NCI-H146 (cell line): ENCODE results near the gene METTL1.
"Not testable (repeated sequence)": the region's sequence is repeated elsewhere in the genome, so short reads cannot be mapped to it uniquely, and the experiment has no call there.

Source experiments
- DNase-seq: peaks from one replicate; lab custom pipeline; 2025; lab: John Stamatoyannopoulos, UW

The METTL1 gene

DNA sequence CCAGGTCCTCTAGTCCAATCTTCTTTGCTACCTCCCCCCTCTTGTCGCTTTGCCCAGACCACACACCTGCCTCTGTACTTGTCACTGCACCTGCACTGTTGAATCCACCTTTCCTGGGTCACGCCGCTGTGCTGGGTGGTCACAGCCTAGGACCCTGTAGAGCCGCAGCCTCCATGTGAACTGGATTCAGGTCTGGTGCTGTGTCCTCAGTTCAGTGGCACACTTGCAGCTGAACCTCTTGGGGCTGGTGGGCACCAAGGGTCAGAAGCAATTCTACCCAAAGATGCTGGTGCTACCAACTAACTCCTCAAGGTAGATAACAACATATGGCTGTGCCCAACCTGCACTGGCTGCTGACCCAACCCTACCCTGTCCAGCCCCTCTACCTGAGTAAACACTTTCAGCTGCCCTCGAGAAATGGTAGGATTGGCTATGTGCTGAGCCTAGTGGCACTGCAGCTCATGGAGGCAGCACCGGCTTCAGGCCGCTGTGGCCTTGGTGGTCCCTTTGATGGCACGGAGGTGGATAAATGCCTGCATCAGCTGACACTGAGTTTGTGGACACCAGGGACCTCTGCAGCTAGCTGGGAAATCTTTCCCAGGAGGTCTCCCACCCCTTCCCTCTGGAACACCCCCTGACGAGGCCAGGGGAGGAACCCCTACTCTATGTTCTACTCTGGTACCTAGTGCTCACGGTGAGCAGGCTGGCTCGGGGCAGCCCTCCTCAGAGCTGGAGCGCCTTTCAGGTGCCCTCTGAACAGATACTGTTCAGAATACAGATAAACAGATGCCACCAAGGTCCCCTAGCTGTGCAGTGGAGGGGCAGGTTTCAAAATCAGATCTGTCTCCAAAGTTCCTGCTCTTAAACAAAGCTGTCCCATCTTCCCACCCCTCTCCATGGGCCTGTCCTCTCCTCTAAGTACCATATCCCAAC is 47.6 kb downstream of the METTL1 start:
- peak; percentile 17 for DNase-seq

DNA sequence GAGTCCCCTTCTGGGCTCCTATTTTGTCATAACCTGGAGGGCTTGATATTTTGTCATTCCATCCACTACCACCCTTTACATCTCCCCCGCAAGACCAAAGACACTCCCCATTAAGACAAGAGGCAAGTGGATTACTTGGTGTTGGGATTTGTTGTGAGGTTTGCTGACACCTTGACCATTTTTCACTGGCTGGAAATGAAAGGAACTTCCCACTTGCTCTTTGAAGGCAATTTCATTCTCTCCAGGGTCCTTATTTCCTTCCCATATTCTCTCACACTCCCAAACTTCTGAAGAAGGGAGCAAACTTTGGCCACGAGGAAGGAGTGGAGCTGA is 48.3 kb downstream of the METTL1 start:
- DNase-seq, result no peak

DNA sequence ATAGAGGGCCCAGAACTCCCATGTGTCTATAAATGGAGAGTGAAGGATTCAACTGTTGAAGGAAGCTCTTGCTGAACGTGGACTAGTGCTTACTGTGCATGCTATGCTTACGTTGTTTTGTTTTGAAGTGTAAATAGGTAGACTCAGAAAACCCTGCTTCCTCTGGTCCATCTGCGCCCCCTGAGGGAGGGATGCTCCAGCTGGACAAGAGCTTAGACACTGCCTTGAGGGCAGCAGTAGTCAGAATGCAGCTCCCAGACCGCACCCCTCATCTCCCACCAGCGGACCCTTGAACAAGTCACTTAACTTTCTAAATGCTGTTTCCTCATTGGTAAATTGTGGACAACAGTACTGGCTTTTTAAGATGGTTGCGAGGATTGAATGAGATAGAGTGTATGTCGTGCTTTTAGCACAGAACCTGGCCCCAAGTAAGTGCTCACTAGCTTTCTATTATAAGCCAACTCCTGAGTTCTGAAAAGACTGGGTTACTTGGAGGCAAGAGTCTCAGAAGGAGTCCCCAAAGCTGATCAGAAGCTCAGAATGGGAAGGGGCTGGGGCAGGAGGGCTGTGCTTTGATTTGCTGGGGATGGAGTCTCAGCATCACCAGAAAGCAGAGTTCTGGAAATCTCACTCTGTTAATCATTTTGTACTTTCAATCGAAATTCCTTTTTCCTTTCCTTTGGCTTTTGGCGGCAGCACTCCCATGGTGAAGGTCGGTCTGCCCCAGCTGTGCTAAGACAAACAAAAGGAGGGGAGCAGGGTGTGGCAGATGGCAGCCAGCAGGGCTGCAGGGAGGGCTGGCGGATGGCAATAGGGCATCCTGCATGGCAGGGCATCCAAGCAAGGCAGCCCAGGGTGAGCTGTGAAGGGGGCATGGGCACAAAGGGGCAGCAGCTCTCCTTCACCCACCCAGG is 48.9 kb downstream of the METTL1 start:
- DNase-seq, result peak; percentile 45

DNA sequence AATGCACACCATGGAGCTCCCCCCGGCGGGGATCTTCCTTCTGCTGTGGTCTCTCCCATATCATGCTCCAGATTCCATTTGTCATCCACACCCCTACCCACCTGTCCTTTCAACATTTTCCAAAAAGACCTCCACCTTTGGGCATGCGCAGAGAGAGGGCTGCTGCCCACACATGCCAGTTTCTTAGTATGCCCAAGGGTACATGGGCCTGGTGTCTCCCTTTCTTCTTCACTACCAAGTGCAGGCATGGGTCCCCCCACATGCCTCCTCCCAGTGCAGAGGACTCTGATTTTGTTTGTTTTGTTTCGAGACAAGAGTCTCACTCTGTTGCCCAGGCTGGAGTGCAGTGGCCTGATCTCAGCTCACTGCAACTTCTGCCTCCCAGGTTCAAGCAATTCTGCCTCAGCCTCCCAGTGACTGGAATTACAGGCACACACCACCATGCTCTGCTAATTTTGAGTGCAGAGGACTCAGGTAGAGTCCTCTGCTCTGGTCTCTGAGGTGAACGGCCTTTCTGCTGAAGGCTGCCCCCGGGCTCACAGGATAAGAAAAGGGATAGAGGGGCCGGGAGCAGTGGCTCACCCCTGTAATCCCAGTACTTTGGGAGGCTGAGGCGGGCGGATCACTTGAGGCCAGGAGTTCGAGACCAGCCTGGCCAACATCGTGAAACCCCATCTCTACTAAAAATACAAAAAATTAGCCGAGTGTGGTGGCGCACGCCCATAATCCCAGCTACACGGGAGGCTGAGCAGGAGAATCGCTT is 49.9 kb downstream of the METTL1 start:
- not testable (repeated sequence) for DNase-seq

DNA sequence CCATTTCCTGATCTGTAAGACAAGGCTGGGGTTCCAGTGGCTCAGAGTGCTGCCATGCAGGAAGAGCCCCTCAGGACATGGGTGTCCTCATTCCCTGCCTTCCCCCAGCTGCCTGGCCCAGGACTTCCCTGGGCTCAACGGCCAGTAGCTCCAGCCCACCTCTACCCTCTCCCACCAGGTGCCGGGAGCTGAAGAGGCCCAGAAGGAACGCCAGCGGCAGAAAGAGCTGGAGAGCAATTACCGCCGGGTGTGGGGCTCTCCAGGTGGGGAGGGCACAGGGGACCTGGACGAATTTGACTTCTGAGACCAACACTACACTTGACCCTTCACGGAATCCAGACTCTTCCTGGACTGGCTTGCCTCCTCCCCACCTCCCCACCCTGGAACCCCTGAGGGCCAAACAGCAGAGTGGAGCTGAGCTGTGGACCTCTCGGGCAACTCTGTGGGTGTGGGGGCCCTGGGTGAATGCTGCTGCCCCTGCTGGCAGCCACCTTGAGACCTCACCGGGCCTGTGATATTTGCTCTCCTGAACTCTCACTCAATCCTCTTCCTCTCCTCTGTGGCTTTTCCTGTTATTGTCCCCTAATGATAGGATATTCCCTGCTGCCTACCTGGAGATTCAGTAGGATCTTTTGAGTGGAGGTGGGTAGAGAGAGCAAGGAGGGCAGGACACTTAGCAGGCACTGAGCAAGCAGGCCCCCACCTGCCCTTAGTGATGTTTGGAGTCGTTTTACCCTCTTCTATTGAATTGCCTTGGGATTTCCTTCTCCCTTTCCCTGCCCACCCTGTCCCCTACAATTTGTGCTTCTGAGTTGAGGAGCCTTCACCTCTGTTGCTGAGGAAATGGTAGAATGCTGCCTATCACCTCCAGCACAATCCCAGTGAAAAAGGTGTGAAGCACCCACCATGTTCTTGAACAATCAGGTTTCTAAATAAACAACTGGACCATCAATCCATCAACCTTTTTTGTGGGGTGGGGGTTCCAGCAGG is 51.0 kb downstream of the METTL1 start:
- no peak for DNase-seq

DNA sequence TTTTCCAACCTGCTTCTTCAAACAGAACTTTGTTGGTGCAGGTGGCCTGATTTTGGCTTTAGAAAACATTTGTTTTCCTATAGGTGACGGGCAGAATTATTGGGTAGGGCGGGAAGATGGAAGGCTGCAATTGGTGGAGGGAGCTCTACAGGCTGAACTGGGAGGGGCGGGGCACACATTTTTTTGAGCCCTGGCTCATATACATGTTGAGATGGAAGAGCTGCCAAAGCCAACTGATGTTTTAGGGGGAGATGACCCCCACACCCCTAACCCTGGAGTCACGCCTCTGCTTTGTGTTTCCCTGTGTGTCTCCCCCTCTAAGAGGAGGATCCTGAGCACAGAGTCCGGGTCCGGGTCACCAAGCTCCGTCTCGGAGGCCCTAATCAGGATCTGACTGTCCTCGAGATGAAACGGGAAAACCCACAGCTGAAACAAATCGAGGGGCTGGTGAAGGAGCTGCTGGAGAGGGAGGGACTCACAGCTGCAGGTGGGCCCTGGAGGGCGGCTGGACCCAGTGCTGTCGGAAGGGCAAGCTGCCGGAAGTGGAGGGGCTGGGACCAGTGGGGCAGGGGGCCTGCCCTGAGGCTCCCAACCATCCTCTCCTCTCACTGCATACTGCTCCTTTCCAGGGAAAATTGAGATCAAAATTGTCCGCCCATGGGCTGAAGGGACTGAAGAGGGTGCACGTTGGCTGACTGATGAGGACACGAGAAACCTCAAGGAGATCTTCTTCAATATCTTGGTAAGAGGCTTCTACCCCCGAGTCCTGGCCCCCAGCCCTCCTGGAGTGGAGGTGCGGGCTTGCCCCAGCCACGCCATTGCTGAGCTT is 51.9 kb downstream of the METTL1 start:
- no peak for DNase-seq

DNA sequence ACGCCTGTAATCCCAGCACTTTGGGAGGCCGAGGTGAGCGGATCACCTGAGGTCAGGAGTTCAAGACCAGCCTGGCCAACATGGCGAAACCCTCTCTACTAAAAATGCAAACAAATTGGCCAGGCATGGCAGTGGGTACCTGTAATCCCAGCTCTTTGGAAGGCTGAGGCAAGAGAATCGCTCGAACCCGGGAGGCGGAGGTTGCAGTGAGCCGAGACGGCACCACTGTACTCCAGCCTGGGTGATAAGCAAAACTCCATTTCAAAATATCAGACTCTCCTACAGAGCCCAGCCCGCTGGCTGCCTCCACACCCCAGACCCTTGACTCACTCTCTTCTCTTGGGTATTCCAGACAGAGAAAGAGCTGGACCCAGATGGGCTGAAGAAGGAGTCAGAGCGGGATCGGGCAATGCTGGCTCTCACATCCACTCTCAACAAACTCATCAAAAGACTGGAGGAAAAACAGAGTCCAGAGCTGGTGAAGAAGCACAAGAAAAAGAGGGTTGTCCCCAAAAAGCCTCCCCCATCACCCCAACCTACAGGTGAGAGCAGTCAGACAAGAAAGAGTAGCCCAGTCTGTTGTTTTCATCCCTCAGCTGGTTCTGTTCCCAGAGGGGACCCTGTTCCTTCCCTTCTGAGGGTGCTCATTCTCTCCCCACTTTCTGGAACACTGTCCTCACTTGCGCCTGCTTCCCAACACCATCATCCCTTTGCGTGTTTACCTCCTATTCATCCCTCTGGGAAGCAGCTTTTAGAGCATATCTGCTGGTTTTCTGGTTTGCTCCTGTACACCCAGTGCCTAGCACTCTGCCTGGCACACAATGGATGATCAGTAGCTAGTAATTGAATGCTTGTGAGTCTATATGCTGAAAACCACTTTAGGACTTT is 53.0 kb downstream of the METTL1 start:
- no peak for DNase-seq
